Fibroblast of villous mesenchyme (primary cell): ENCODE data around the gene LRP6. TPM values are rescaled to one million over a fixed set of nuclear protein-coding genes. Genes with fewer than 3 reads are reported as not detected.

ENCODE experiments used
- DNase-seq: peaks from one replicate; pipeline ENCODE4 v3.0.0-alpha.2; 2010; ENCODE audit warnings: low read depth
- H3K4me3 ChIP-seq: 2 replicates; pipeline ENCODE4 v1.5.1; 2011; ENCODE audit warnings: low read depth, mild to moderate bottlenecking, low read length
- total RNA-seq: library from RNA; depleted of rRNA; stranded (reverse); fragments of >200 nt; gene quantifications from 2 replicates; pipeline ENCODE4 v1.2.3, GENCODE V29; 2012
- TF ChIP-seq, protein P1 (sequence below): IDR thresholded peaks from 2 replicates; pipeline ENCODE4 v1.5.1; 2012; ENCODE audit warnings: low read depth, mild to moderate bottlenecking, low read length; ENCODE audit not compliant: insufficient read depth

LRP6 gene
- total RNA-seq, 1 donor, result 50.1 TPM

- DNase-seq, result peak; percentile 8
- H3K4me3 ChIP-seq, result no peak overlapping the region
- TF ChIP-seq, protein P1, sequence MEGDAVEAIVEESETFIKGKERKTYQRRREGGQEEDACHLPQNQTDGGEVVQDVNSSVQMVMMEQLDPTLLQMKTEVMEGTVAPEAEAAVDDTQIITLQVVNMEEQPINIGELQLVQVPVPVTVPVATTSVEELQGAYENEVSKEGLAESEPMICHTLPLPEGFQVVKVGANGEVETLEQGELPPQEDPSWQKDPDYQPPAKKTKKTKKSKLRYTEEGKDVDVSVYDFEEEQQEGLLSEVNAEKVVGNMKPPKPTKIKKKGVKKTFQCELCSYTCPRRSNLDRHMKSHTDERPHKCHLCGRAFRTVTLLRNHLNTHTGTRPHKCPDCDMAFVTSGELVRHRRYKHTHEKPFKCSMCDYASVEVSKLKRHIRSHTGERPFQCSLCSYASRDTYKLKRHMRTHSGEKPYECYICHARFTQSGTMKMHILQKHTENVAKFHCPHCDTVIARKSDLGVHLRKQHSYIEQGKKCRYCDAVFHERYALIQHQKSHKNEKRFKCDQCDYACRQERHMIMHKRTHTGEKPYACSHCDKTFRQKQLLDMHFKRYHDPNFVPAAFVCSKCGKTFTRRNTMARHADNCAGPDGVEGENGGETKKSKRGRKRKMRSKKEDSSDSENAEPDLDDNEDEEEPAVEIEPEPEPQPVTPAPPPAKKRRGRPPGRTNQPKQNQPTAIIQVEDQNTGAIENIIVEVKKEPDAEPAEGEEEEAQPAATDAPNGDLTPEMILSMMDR, result no peak
Measured at GRCh38 chr12:12294215-12295005, 27.6 kb upstream of the LRP6 start.

DNA sequence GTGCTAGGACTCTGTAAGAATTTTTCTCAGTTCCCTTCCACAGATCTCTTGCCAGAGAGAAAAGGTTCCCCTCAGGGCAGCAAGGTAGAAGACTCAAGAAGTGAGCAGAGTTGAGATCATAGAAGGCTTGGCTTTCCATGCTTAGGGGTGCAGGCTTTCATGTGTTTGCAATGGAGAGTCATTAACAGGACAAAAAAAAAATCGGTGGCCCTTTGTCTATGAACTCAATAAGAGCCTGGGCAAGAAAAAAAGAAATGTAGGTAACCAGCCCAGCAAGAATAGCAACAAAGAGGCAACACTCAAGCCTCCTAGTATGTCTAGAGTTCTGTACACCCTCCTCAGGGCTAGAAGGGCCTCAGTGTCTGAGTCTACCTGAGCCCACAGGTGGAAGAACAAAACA lies 23.4 kb upstream of the LRP6 start:
- TF ChIP-seq, protein P1, result no peak
- no peak for DNase-seq
- no peak overlapping the region for H3K4me3 ChIP-seq

- DNase-seq, result no peak
- TF ChIP-seq, protein P1, result no peak
- H3K4me3 ChIP-seq, result no peak overlapping the region
Measured at GRCh38 chr12:12286441-12286840, 19.6 kb upstream of the LRP6 start.

- H3K4me3 ChIP-seq, result no peak overlapping the region
- DNase-seq, result peak; percentile 83
- TF ChIP-seq, protein P1, result no peak
Measured at GRCh38 chr12:12282761-12283425, 16.0 kb upstream of the LRP6 start.

GRCh38 chr12:12282202-12282601 lies 15.4 kb upstream of the LRP6 start:
- TF ChIP-seq, protein P1, result no peak
- no peak for DNase-seq
- H3K4me3 ChIP-seq, result no peak overlapping the region

DNA sequence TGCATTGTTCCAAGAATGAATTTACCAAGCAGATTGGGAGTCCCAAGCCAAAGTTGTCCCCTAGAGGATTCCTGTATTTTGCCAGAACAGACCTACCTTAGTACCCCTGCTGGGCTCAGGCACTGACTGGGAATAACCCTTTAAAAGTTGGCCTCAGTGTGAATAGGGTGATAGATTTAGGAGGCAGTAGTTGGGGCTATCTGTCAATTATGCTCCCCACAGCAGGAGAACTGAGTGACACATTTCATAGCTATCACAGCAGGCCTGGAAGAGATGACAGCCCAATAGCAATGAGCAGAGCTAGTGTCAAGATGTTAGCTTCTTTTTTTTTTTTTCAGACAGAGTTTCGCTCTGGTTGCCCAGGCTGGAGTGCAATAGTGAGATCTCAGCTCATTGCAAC lies 14.3 kb upstream of the LRP6 start:
- TF ChIP-seq, protein P1, result no peak
- no peak for DNase-seq
- no peak overlapping the region for H3K4me3 ChIP-seq
